A673 (cell line): ENCODE data around the gene TCF15. TPM values are rescaled to one million over a fixed set of nuclear protein-coding genes. Genes with fewer than 3 reads are reported as not detected.

Source experiments
- BruUV-seq: library from RNA; stranded (reverse); fragments of 400-500 nt; replicated peaks from 2 replicates; lab custom pipeline; 2021; lab: Mats Ljungman, UMichigan
- CTCF ChIA-PET: fragments of 300-600 bp; sonication (Branson Sonifier 250); formaldehyde crosslinking; loops from one replicate; lab custom pipeline; 2022; ENCODE audit warnings: antibody characterized with exemption; lab: Charles Lee
- POLR2A ChIA-PET: fragments of 300-600 bp; sonication (Branson Sonifier 250); formaldehyde crosslinking; loops from one replicate; lab custom pipeline; 2022; ENCODE audit warnings: antibody characterized with exemption; ENCODE audit not compliant: low non-redundant PET; lab: Charles Lee
- DNase-seq: peaks from one replicate; pipeline ENCODE4 v3.0.0-alpha.2; 2015; ENCODE audit warnings: low spot score
- H3K27ac ChIP-seq: fragments of 200-600 bp; sonication (generic); 2 replicates; pipeline ENCODE4 v1.5.1; 2016; ENCODE audit warnings: mixed run types, low read depth, mild to moderate bottlenecking, mixed read lengths, antibody characterized with exemption, low read length; ENCODE audit not compliant: poor library complexity, severe bottlenecking
- H3K27me3 ChIP-seq: fragments of 200-600 bp; sonication (generic); replicated peaks from 2 replicates; pipeline ENCODE4 v1.6.1; 2017; ENCODE audit warnings: mixed run types, low read depth, mild to moderate bottlenecking, mixed read lengths, antibody characterized with exemption, low read length; ENCODE audit not compliant: insufficient read depth, poor library complexity
- H3K36me3 ChIP-seq: fragments of 200-600 bp; sonication (generic); 2 replicates; pipeline ENCODE4 v1.6.1; 2016; ENCODE audit warnings: mixed run types, mild to moderate bottlenecking, mixed read lengths, antibody characterized with exemption, low read length; ENCODE audit not compliant: insufficient read depth, poor library complexity, severe bottlenecking
- H3K4me1 ChIP-seq: fragments of 200-600 bp; sonication (generic); 2 replicates; pipeline ENCODE4 v1.6.1; 2017; ENCODE audit warnings: mixed run types, mild to moderate bottlenecking, mixed read lengths, antibody characterized with exemption, low read length; ENCODE audit not compliant: insufficient read depth, poor library complexity, severe bottlenecking
- H3K4me3 ChIP-seq: fragments of 200-600 bp; sonication (generic); 2 replicates; pipeline ENCODE4 v1.5.1; 2016; ENCODE audit warnings: low read depth, mixed run types, mild to moderate bottlenecking, mixed read lengths, low read length; ENCODE audit not compliant: poor library complexity, severe bottlenecking
- H3K9me3 ChIP-seq: fragments of 200-600 bp; sonication (generic); 2 replicates; pipeline ENCODE4 v1.6.1; 2016; ENCODE audit warnings: mixed run types, low read depth, mild to moderate bottlenecking, mixed read lengths, antibody characterized with exemption, low read length; ENCODE audit not compliant: poor library complexity, severe bottlenecking
- CTCF ChIP-seq: fragments of 300-800, 200-600 bp; sonication (generic); conservative IDR thresholded peaks from 2 replicates; pipeline ENCODE4 v1.5.1; 2017; ENCODE audit warnings: low read depth, mild to moderate bottlenecking, antibody characterized with exemption, low read length, moderate library complexity, mixed read lengths
- EZH2 ChIP-seq: fragments of 200-600 bp; sonication (generic); IDR thresholded peaks from 2 replicates; pipeline ENCODE4 v1.6.1; 2017; ENCODE audit warnings: borderline replicate concordance, low read depth, mild to moderate bottlenecking, mixed read lengths, antibody characterized with exemption, low read length; ENCODE audit not compliant: poor library complexity, severe bottlenecking
- intact Hi-C: fragments of 100-400 bp; cut with micrococcal nuclease; formaldehyde crosslinking; loops from one replicate; pipeline ENCODE4 v1.10.0; 2022; ENCODE audit not compliant: unreplicated experiment
- total RNA-seq: library from RNA; stranded (reverse); gene quantifications from 2 replicates; pipeline ENCODE4 v1.2.3, GENCODE V29; 2021

Gene TCF15
- total RNA-seq, 1 experiment from 2014 or later, result 0.24 TPM

- intact Hi-C loops, result no loop called here
- H3K27ac ChIP-seq, result no peak overlapping the region
- no peak overlapping the region for H3K4me3 ChIP-seq
- TF ChIP-seq CTCF (no peak), EZH2 (no peak)
- H3K36me3 ChIP-seq, result no peaks in the 10 kb centered on the region
- BruUV-seq, result no TSS peak
- CTCF ChIA-PET, result interaction anchor here (0.7 kb wide), 1 partner anchor 77 kb away, joined by 3 read pairs; no protein-coding TSS in a partner anchor
- no peaks in the 10 kb centered on the region for H3K9me3 ChIP-seq
- peaks cover 3% of the 10 kb centered on the region for H3K27me3 ChIP-seq
- DNase-seq, result no peak
- peaks cover 15% of the 10 kb centered on the region for H3K4me1 ChIP-seq
- POLR2A ChIA-PET, result no interaction called here
These were observed 41.9 kb downstream of the TCF15 start for GRCh38 chr20:568097-568652.

GRCh38 chr20:564192-564591 lies 45.9 kb downstream of the TCF15 start:
- POLR2A ChIA-PET, result no interaction called here
- Histone ChIP-seq H3K4me1 (peaks cover 9% of the 10 kb centered on the region), H3K4me3 (no peak overlapping the region), H3K27ac (no peak overlapping the region), H3K27me3 (peaks cover 3% of the 10 kb centered on the region), H3K9me3 (no peaks in the 10 kb centered on the region), H3K36me3 (no peaks in the 10 kb centered on the region)
- CTCF ChIA-PET, result interaction anchor here (2.5 kb wide), 1 partner anchor 175 kb away, joined by 10 read pairs; no protein-coding TSS in a partner anchor
- intact Hi-C loops, result no loop called here
- no TSS peak for BruUV-seq
- TF ChIP-seq EZH2, result no peak
- no peak for TF ChIP-seq CTCF
- DNase-seq, result no peak

- H3K27ac ChIP-seq, result no peak overlapping the region
- intact Hi-C loops, result no loop called here
- H3K4me1 ChIP-seq, result peaks cover 2% of the 10 kb centered on the region
- DNase-seq, result no peak
- H3K9me3 ChIP-seq, result no peaks in the 10 kb centered on the region
- H3K4me3 ChIP-seq, result no peak overlapping the region
- POLR2A ChIA-PET, result no interaction called here
- H3K36me3 ChIP-seq, result no peaks in the 10 kb centered on the region
- BruUV-seq, result no TSS peak
- H3K27me3 ChIP-seq, result peaks cover under 1% of the 10 kb centered on the region
- TF ChIP-seq CTCF, result no peak
- no peak for TF ChIP-seq EZH2
- CTCF ChIA-PET, result interaction anchor here (2.0 to 2.5 kb wide), 2 partner anchors 82 to 176 kb away, joined by 10 to 22 read pairs; no protein-coding TSS in a partner anchor
These were observed 46.9 kb downstream of the TCF15 start for GRCh38 chr20:563187-563586.
